Stimulated activated CD8-positive, alpha-beta memory T cell treated with anti-CD3 and anti-CD28 coated beads, Interleukin-2, amount 100 ng/mL, for 48 hours (primary cell): ENCODE measurements around the gene SCAMP4.

Experiments used
- DNase-seq, 2 donors: peaks; one replicate each; pipeline ENCODE4 v3.0.0-alpha.2; 2020; ENCODE audit warnings: low read depth in 2 of 2

Gene SCAMP4

GRCh38 chr19:1936916-1937610 is 31.9 kb downstream of the SCAMP4 start:
- DNase-seq: no peak

GRCh38 chr19:1938071-1938470 is 32.9 kb downstream of the SCAMP4 start:
- no peak for DNase-seq

GRCh38 chr19:1941146-1942077 is 36.2 kb downstream of the SCAMP4 start, which contains the start of gene CSNK1G2:
Gene CSNK1G2, plus strand, starts transcription at chr19:1941172. Its CDS starts 28,601 bp downstream, at chr19:1969773.
- DNase-seq: no peak

GRCh38 chr19:1942078-1942933 is 37.1 kb downstream of the SCAMP4 start:
- DNase-seq: peak; percentile 59 to 61

- DNase-seq: no peak
Observed at GRCh38 chr19:1942934-1943555, 37.8 kb downstream of the SCAMP4 start.

GRCh38 chr19:1943661-1944087 is 38.5 kb downstream of the SCAMP4 start:
- no peak for DNase-seq

GRCh38 chr19:1944088-1944915 is 39.1 kb downstream of the SCAMP4 start:
- no peak for DNase-seq

GRCh38 chr19:1944916-1945561 is 39.8 kb downstream of the SCAMP4 start:
- no peak for DNase-seq

GRCh38 chr19:1945899-1946298 is 40.7 kb downstream of the SCAMP4 start:
- DNase-seq: no peak

GRCh38 chr19:1947651-1948209 is 42.5 kb downstream of the SCAMP4 start:
- no peak for DNase-seq

GRCh38 chr19:1949304-1950101 is 44.3 kb downstream of the SCAMP4 start:
- no peak for DNase-seq

- no peak for DNase-seq
Observed at GRCh38 chr19:1950640-1951039, 45.4 kb downstream of the SCAMP4 start.

GRCh38 chr19:1952635-1953034 is 47.4 kb downstream of the SCAMP4 start:
- no peak for DNase-seq

GRCh38 chr19:1953037-1953436 is 47.8 kb downstream of the SCAMP4 start:
- no peak for DNase-seq

- DNase-seq: no peak
Observed at GRCh38 chr19:1953441-1954094, 48.4 kb downstream of the SCAMP4 start.

- no peak for DNase-seq
Observed at GRCh38 chr19:1954532-1954933, 49.3 kb downstream of the SCAMP4 start.

- DNase-seq: no peak
Observed at GRCh38 chr19:1955171-1956121, 50.2 kb downstream of the SCAMP4 start.
